ENCODE results near the gene GMPPB. TPM values are rescaled to one million over a fixed set of nuclear protein-coding genes. Genes with fewer than 3 reads are reported as not detected.

The GMPPB gene
- total and polyA plus RNA-seq, 9 of the 15 experiments (the other 6 are each of a cell fraction or from before 2014, with no cell fraction given): 0.53 to 17.4 (median 8.1) TPM

DNA sequence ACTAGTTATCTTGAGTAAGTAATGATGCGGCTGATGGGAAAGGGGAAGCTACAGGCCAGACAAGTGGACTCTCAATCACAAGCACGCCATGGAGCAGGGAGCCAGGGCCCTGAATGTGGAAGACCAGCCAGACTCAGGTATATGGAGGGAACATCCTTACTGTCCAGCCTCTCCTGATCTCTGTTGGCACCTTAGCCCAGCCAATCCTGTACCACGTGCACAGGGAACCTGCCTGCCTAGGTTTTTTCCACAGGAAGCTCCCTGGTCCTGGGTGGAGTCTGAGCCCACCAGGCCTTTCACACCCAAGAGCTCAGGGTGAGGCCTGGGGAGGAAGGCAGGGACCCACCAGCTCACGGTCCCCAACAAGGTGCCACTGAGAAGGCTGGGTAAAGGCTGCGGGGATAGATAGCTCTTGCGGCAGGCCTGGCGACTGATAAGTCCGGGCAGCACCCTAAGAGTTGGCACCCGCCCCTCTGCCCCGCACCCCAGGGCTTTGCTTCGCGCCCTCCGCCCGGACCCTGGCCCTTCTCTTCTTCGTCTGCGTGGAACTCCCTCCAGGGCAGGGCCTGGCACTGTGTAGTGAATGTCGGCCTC lies 50.5 kb downstream of the GMPPB start (continued):
- TF ChIP-seq, protein P1, sequence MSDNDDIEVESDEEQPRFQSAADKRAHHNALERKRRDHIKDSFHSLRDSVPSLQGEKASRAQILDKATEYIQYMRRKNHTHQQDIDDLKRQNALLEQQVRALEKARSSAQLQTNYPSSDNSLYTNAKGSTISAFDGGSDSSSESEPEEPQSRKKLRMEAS (CRISPR knock-in tag; IDR thresholded peaks at IDR 0.05): peak; percentile 64; the same call in 1 of the 2 replicates
- TF ChIP-seq, protein P2, sequence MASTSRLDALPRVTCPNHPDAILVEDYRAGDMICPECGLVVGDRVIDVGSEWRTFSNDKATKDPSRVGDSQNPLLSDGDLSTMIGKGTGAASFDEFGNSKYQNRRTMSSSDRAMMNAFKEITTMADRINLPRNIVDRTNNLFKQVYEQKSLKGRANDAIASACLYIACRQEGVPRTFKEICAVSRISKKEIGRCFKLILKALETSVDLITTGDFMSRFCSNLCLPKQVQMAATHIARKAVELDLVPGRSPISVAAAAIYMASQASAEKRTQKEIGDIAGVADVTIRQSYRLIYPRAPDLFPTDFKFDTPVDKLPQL (IDR thresholded peaks at IDR 0.05; ENCODE audit: extremely low read depth, insufficient read length): no peak
- no peak for TF ChIP-seq MBD2 (IDR thresholded peaks at IDR 0.05; ENCODE audit: borderline replicate concordance, low read depth)
- no peak for TF ChIP-seq NCOA1 (IDR thresholded peaks at IDR 0.05; ENCODE audit: low read depth)
- TF ChIP-seq GATA2 (CRISPR knock-in tag; IDR thresholded peaks at IDR 0.05): 0 out of 2 replicates have a peak, but pooled peaks have one; percentile 26
- no peak for TF ChIP-seq ZNF165 (CRISPR knock-in tag; IDR thresholded peaks at IDR 0.05; ENCODE audit: borderline replicate concordance)
- no peak for TF ChIP-seq RBM34 (IDR thresholded peaks at IDR 0.05; ENCODE audit: borderline replicate concordance, insufficient read depth, low read length)
- peak; percentile 64 for TF ChIP-seq CHD1 (IDR thresholded peaks at IDR 0.05; ENCODE audit: low read length)
- no peak; the same call in 1 of the 2 replicates for TF ChIP-seq NFRKB (IDR thresholded peaks at IDR 0.05; ENCODE audit: low read depth)
- no peak for TF ChIP-seq PRMT5 (CRISPR knock-in tag; IDR thresholded peaks at IDR 0.05)
- TF ChIP-seq CBFA2T2 (conservative IDR thresholded peaks at IDR 0.05): 0 out of 2 replicates have a peak, but pooled peaks have one; percentile 2
- no peak for TF ChIP-seq ZNF668 (CRISPR knock-in tag; IDR thresholded peaks at IDR 0.05)
- TF ChIP-seq, protein P3, sequence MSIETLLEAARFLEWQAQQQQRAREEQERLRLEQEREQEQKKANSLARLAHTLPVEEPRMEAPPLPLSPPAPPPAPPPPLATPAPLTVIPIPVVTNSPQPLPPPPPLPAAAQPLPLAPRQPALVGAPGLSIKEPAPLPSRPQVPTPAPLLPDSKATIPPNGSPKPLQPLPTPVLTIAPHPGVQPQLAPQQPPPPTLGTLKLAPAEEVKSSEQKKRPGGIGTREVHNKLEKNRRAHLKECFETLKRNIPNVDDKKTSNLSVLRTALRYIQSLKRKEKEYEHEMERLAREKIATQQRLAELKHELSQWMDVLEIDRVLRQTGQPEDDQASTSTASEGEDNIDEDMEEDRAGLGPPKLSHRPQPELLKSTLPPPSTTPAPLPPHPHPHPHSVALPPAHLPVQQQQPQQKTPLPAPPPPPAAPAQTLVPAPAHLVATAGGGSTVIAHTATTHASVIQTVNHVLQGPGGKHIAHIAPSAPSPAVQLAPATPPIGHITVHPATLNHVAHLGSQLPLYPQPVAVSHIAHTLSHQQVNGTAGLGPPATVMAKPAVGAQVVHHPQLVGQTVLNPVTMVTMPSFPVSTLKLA (conservative IDR thresholded peaks at IDR 0.05): no peak
- TF ChIP-seq ETV5 (CRISPR knock-in tag; IDR thresholded peaks at IDR 0.05; ENCODE audit: low read depth): 0 out of 2 replicates have a peak, but pooled peaks have one; percentile 23
- TF ChIP-seq PHF8 (IDR thresholded peaks at IDR 0.05; ENCODE audit: borderline replicate concordance, low read length): peak; percentile 24; the same call in 1 of the 2 replicates
- TF ChIP-seq, protein P4, sequence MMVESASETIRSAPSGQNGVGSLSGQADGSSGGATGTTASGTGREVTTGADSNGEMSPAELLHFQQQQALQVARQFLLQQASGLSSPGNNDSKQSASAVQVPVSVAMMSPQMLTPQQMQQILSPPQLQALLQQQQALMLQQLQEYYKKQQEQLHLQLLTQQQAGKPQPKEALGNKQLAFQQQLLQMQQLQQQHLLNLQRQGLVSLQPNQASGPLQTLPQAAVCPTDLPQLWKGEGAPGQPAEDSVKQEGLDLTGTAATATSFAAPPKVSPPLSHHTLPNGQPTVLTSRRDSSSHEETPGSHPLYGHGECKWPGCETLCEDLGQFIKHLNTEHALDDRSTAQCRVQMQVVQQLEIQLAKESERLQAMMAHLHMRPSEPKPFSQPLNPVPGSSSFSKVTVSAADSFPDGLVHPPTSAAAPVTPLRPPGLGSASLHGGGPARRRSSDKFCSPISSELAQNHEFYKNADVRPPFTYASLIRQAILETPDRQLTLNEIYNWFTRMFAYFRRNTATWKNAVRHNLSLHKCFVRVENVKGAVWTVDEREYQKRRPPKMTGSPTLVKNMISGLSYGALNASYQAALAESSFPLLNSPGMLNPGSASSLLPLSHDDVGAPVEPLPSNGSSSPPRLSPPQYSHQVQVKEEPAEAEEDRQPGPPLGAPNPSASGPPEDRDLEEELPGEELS (CRISPR knock-in tag; IDR thresholded peaks at IDR 0.05; ENCODE audit: borderline replicate concordance): peak; percentile 49; the same call in 1 of the 2 replicates
- TF ChIP-seq CSDE1 (IDR thresholded peaks at IDR 0.05): no peak
- 0 out of 2 replicates have a peak, but pooled peaks have one; percentile 14 for TF ChIP-seq MEF2D (tag; conservative IDR thresholded peaks at IDR 0.05; ENCODE audit: low read depth)
- TF ChIP-seq, protein P5, sequence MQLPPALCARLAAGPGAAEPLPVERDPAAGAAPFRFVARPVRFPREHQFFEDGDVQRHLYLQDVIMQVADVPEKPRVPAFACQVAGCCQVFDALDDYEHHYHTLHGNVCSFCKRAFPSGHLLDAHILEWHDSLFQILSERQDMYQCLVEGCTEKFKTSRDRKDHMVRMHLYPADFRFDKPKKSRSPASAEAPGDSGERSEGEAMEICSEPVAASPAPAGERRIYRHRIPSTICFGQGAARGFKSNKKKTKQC (CRISPR knock-in tag; IDR thresholded peaks at IDR 0.05): 0 out of 2 replicates have a peak, but pooled peaks have one; percentile 52

All from K562 (cell line).